Measurements from ENCODE around the gene KIF6.
"Not testable (repeated sequence)": the region's sequence is repeated elsewhere in the genome, so short reads cannot be mapped to it uniquely, and the experiment has no call there.

KIF6 gene

GRCh38 chr6:39707962-39708683 lies 17.1 kb downstream of the KIF6 start:
- no peak for DNase-seq

GRCh38 chr6:39706819-39707335 lies 18.3 kb downstream of the KIF6 start:
- no peak for DNase-seq

GRCh38 chr6:39702265-39702664 lies 22.9 kb downstream of the KIF6 start:
- DNase-seq, result no peak

- no peak for DNase-seq
These were observed 24.8 kb downstream of the KIF6 start for GRCh38 chr6:39700362-39700761.

GRCh38 chr6:39698789-39699188 lies 26.4 kb downstream of the KIF6 start:
- no peak for DNase-seq

GRCh38 chr6:39696986-39697788 lies 28.0 kb downstream of the KIF6 start:
- DNase-seq, result no peak

GRCh38 chr6:39695447-39695846 lies 29.8 kb downstream of the KIF6 start:
- DNase-seq, result no peak

GRCh38 chr6:39693206-39693605 lies 32.0 kb downstream of the KIF6 start:
- no peak for DNase-seq

GRCh38 chr6:39688494-39688893 lies 36.7 kb downstream of the KIF6 start:
- DNase-seq, result no peak

- no peak for DNase-seq
These were observed 38.2 kb downstream of the KIF6 start for GRCh38 chr6:39686976-39687375.

- DNase-seq, result no peak
These were observed 39.3 kb downstream of the KIF6 start for GRCh38 chr6:39685938-39686337.

- no peak for DNase-seq
These were observed 39.8 kb downstream of the KIF6 start for GRCh38 chr6:39685489-39685826.

- no peak for DNase-seq
These were observed 40.3 kb downstream of the KIF6 start for GRCh38 chr6:39684790-39685488.

- DNase-seq, result no peak
These were observed 43.5 kb downstream of the KIF6 start for GRCh38 chr6:39681674-39682121.

- DNase-seq, result no peak
These were observed 46.3 kb downstream of the KIF6 start for GRCh38 chr6:39678914-39679313.

- DNase-seq, result not testable (repeated sequence)
These were observed 47.9 kb downstream of the KIF6 start for GRCh38 chr6:39677318-39677717.

- no peak for DNase-seq
These were observed 54.7 kb downstream of the KIF6 start for GRCh38 chr6:39670519-39670918.

GRCh38 chr6:39669973-39670342 lies 55.2 kb downstream of the KIF6 start:
- no peak for DNase-seq

GRCh38 chr6:39669207-39669972 lies 55.8 kb downstream of the KIF6 start:
- no peak for DNase-seq

GRCh38 chr6:39666706-39667489 lies 58.3 kb downstream of the KIF6 start:
- DNase-seq, result no peak

GRCh38 chr6:39665861-39666260 lies 59.3 kb downstream of the KIF6 start:
- no peak for DNase-seq

GRCh38 chr6:39664173-39664572 lies 61.0 kb downstream of the KIF6 start:
- no peak for DNase-seq

All from NCI-H187 treated with DMSO at 0.1 percent for 48 hours (cell line).